ENCODE data around the gene HIP1R. TPM values are rescaled to one million over a fixed set of nuclear protein-coding genes. Genes with fewer than 3 reads are reported as not detected.

The HIP1R gene
- polyA plus RNA-seq, 1 experiment = 12.8 TPM

- CTCF ChIA-PET = interaction anchor here (2.2 kb wide), 1 partner anchor 14 kb away, joined by 9 read pairs; no protein-coding TSS in a partner anchor
- Histone ChIP-seq H3K4me3 (ENCODE audit: low read depth, low read length) (no peak overlapping the region), H3K27me3 (ENCODE audit: control insufficient read depth, insufficient read depth, low read length) (no peaks in the 10 kb centered on the region), H3K36me3 (ENCODE audit: control insufficient read depth, insufficient read depth, low read length) (no peaks in the 10 kb centered on the region)
- POLR2A ChIA-PET = no interaction called here
- no peak for DNase-seq (ENCODE audit: low read depth)
- TF ChIP-seq, protein P1, sequence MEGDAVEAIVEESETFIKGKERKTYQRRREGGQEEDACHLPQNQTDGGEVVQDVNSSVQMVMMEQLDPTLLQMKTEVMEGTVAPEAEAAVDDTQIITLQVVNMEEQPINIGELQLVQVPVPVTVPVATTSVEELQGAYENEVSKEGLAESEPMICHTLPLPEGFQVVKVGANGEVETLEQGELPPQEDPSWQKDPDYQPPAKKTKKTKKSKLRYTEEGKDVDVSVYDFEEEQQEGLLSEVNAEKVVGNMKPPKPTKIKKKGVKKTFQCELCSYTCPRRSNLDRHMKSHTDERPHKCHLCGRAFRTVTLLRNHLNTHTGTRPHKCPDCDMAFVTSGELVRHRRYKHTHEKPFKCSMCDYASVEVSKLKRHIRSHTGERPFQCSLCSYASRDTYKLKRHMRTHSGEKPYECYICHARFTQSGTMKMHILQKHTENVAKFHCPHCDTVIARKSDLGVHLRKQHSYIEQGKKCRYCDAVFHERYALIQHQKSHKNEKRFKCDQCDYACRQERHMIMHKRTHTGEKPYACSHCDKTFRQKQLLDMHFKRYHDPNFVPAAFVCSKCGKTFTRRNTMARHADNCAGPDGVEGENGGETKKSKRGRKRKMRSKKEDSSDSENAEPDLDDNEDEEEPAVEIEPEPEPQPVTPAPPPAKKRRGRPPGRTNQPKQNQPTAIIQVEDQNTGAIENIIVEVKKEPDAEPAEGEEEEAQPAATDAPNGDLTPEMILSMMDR (IDR thresholded peaks at IDR 0.05; ENCODE audit: insufficient read depth, low read depth, low read length) = no peak
Measured at GRCh38 chr12:122807651-122808050, 27.6 kb upstream of the HIP1R start.

DNA sequence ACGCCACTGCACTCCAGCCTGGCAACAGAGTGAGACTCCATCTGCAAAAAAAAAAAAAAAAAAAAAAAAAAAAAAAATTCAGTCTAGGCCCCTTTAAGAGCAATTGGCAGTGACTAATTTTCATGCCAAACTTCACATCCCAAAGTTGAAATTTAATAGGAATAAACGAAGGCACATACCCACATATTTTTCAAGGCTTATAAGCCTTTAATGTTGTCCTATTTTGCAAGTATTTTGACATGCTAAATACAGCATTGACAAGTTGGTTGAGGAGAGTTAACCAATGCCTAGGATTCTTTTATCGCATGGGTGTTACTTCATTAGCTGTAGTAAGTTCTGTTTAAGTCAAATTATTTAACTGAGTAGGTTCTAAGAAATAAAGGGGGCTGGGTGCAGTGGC lies 23.5 kb upstream of the HIP1R start:
- no peak for DNase-seq (ENCODE audit: low read depth)
- Histone ChIP-seq H3K4me3 (ENCODE audit: low read depth, low read length) (no peak overlapping the region), H3K27me3 (ENCODE audit: control insufficient read depth, insufficient read depth, low read length) (no peaks in the 10 kb centered on the region), H3K36me3 (ENCODE audit: control insufficient read depth, insufficient read depth, low read length) (no peaks in the 10 kb centered on the region)
- POLR2A ChIA-PET = no interaction called here
- CTCF ChIA-PET = interaction anchor here (0.6 kb wide), 1 partner anchor 142 kb away, joined by 4 read pairs; no protein-coding TSS in a partner anchor
- TF ChIP-seq, protein P1 (IDR thresholded peaks at IDR 0.05; ENCODE audit: insufficient read depth, low read depth, low read length) = no peak

DNA sequence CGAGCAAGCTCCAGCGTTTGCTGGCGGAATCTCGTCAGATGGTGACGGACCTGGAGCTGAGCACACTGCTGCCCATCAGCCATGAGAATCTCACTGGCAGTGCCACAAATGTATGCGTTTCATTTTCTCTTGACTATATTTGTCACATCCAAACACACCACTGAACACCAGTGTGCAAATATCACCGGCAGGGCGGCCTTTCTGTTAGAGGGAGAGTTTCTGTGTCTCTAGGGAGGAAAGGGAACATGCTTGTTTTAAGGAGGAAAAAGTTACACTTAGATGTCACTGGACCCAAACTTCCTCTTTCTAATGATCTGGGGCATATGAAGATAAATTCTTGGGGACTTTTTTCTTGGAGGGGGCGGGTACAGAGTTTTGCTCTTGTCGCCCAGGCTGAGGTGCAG lies 21.9 kb upstream of the HIP1R start:
- no peak for DNase-seq (ENCODE audit: low read depth)
- Histone ChIP-seq H3K4me3 (ENCODE audit: low read depth, low read length) (no peak overlapping the region), H3K36me3 (ENCODE audit: control insufficient read depth, insufficient read depth, low read length) (no peaks in the 10 kb centered on the region), H3K27me3 (ENCODE audit: control insufficient read depth, insufficient read depth, low read length) (no peaks in the 10 kb centered on the region)
- POLR2A ChIA-PET = no interaction called here
- CTCF ChIA-PET = interaction anchor here (0.7 kb wide), 1 partner anchor 19 kb away, joined by 4 read pairs; no protein-coding TSS in a partner anchor
- TF ChIP-seq, protein P1 (IDR thresholded peaks at IDR 0.05; ENCODE audit: insufficient read depth, low read depth, low read length) = no peak

GRCh38 chr12:122819209-122819785 lies 16.0 kb upstream of the HIP1R start:
- Histone ChIP-seq H3K27me3 (ENCODE audit: control insufficient read depth, insufficient read depth, low read length) (peaks cover 2% of the 10 kb centered on the region; the same call in 1 of the 2 replicates), H3K4me3 (ENCODE audit: low read depth, low read length) (no peak overlapping the region), H3K36me3 (ENCODE audit: control insufficient read depth, insufficient read depth, low read length) (no peaks in the 10 kb centered on the region)
- POLR2A ChIA-PET = no interaction called here
- no peak for DNase-seq (ENCODE audit: low read depth)
- TF ChIP-seq, protein P1 (IDR thresholded peaks at IDR 0.05; ENCODE audit: insufficient read depth, low read depth, low read length) = no peak
- CTCF ChIA-PET = no interaction called here

GRCh38 chr12:122820138-122820537 lies 15.1 kb upstream of the HIP1R start:
- peaks cover 2% of the 10 kb centered on the region; the same call in 1 of the 2 replicates for H3K27me3 ChIP-seq (ENCODE audit: control insufficient read depth, insufficient read depth, low read length)
- POLR2A ChIA-PET = no interaction called here

More at GRCh38 chr12:122820138-122820537, 15.1 kb upstream of the HIP1R start:
- CTCF ChIA-PET = no interaction called here
- H3K36me3 ChIP-seq (ENCODE audit: control insufficient read depth, insufficient read depth, low read length) = no peaks in the 10 kb centered on the region
- TF ChIP-seq, protein P1 (IDR thresholded peaks at IDR 0.05; ENCODE audit: insufficient read depth, low read depth, low read length) = no peak
- no peak for DNase-seq (ENCODE audit: low read depth)
- H3K4me3 ChIP-seq (ENCODE audit: low read depth, low read length) = no peak overlapping the region
